ENCODE measurements around the gene MYO5B. TPM values are rescaled to one million over a fixed set of nuclear protein-coding genes. Genes with fewer than 3 reads are reported as not detected.

Gene MYO5B
- total RNA-seq, 1 experiment from 2014 or later, result 32.1 TPM

- Histone ChIP-seq H3K9ac (ENCODE audit: low read length) (no peak overlapping the region), H2AFZ (ENCODE audit: low read depth, low read length, poor library complexity, severe bottlenecking) (no peak overlapping the region), H3K27me3 (ENCODE audit: insufficient read depth, low read length) (no peaks in the 10 kb centered on the region), H3K4me1 (ENCODE audit: control insufficient read depth in 1 of 2, insufficient read depth in 2 of 2, low read length in 2 of 2) (no peaks in the 10 kb centered on the region), H3K9me3 (ENCODE audit: control insufficient read depth in 1 of 2, insufficient read depth in 1 of 2, low read depth in 1 of 2, low read length in 2 of 2) (no peaks in the 10 kb centered on the region), H3K36me3 (ENCODE audit: control insufficient read depth in 1 of 2, insufficient read depth in 2 of 2, low read length in 2 of 2) (no peaks in the 10 kb centered on the region; a peak in 1 of 4 replicates), H3K9me2 (ENCODE audit: insufficient read depth) (no peaks in the 10 kb centered on the region), H3K4me3 (replicated peaks in 1 of 2; ENCODE audit: low read depth in 1 of 2, low read length in 2 of 2) (no peak overlapping the region), H3K79me2 (ENCODE audit: insufficient read depth, low read length) (no peaks in the 10 kb centered on the region), H4K20me1 (ENCODE audit: insufficient read depth) (no peaks in the 10 kb centered on the region), H3K4me2 (ENCODE audit: low read length) (no peak overlapping the region), H3K27ac (ENCODE audit: low read depth, low read length) (no peak overlapping the region)
- BruUV-seq (replicated peaks), result no TSS peak
- intact Hi-C loops (cut with micrococcal nuclease), result loop anchor here (2.0 kb wide), 1 partner anchor 303 kb away; no protein-coding TSS in a partner anchor
- RAD21 ChIA-PET (ENCODE audit: low non-redundant PET in 1 of 2, low total read pairs in 2 of 2, uncharacterized antibody in 2 of 2, unreplicated experiment in 2 of 2), result no interaction called here
- TF ChIP-seq ATF3 (IDR thresholded peaks at IDR 0.05) (no peak), SRF (IDR thresholded peaks at IDR 0.05; ENCODE audit: low read depth) (no peak), FOSL1 (IDR thresholded peaks at IDR 0.05; ENCODE audit: low read depth) (no peak)
- POLR2A ChIA-PET, result interaction anchor here (1.0 kb wide), 1 partner anchor 9 kb away, joined by 3 read pairs; no protein-coding TSS in a partner anchor
- DNase-seq (ENCODE audit: low read depth, low spot score), result no peak
- CTCF ChIA-PET, result no interaction called here
- ATAC-seq, result no peak
Observed at GRCh38 chr18:49901862-49902340, 293.0 kb downstream of the MYO5B start.

GRCh38 chr18:49899657-49900330, 295.2 kb downstream of the MYO5B start:
- ChIA-PET RAD21 (ENCODE audit: low non-redundant PET in 1 of 2, low total read pairs in 2 of 2, uncharacterized antibody in 2 of 2, unreplicated experiment in 2 of 2) (no interaction called here), POLR2A (no interaction called here), CTCF (interaction anchor here (0.9 to 1.6 kb wide), 2 partner anchors 39 to 304 kb away, joined by 3 read pairs; no protein-coding TSS in a partner anchor)
- H3K79me2 ChIP-seq (ENCODE audit: insufficient read depth, low read length), result no peaks in the 10 kb centered on the region
- no peaks in the 10 kb centered on the region for H3K9me2 ChIP-seq (ENCODE audit: insufficient read depth)
- TF ChIP-seq CTCF (IDR thresholded peaks at IDR 0.05 in 2 of 3, conservative IDR thresholded peaks at IDR 0.05 in 1 of 3; ENCODE audit: borderline replicate concordance in 1 of 3, insufficient read depth in 1 of 3, low read depth in 2 of 3, low read length in 2 of 3) (peak in 2 of 3 experiments; percentile 34 to 43; a peak in 4 of 6 replicates), MAX (IDR thresholded peaks at IDR 0.05) (no peak), YY1 (IDR thresholded peaks at IDR 0.05; ENCODE audit: extremely low read depth, insufficient replicate concordance, low read depth, low read length) (no peak), RAD21 (IDR thresholded peaks at IDR 0.05; ENCODE audit: low read depth) (peak; percentile 26), POLR2A (IDR thresholded peaks at IDR 0.05; ENCODE audit: borderline replicate concordance, extremely low read depth, insufficient read depth, insufficient read length) (no peak), ELF1 (IDR thresholded peaks at IDR 0.05; ENCODE audit: borderline replicate concordance, low read depth) (no peak), EZH2 (IDR thresholded peaks at IDR 0.05) (no peak)
- intact Hi-C loops (cut with micrococcal nuclease), result loop anchor here (2.0 kb wide), 1 partner anchor 305 kb away; no protein-coding TSS in a partner anchor
- H3K27ac ChIP-seq (ENCODE audit: low read depth, low read length), result no peak overlapping the region
- no peak overlapping the region for H3K4me2 ChIP-seq (ENCODE audit: low read length)
- H3K27me3 ChIP-seq (ENCODE audit: insufficient read depth, low read length), result no peaks in the 10 kb centered on the region
- no peaks in the 10 kb centered on the region for H4K20me1 ChIP-seq (ENCODE audit: insufficient read depth)
- H2AFZ ChIP-seq (ENCODE audit: low read depth, low read length, poor library complexity, severe bottlenecking), result no peak overlapping the region
- DNase-seq (ENCODE audit: low read depth, low spot score) (no peak), ATAC-seq (peak; percentile 74)
- H3K9ac ChIP-seq (ENCODE audit: low read length), result no peak overlapping the region
- H3K4me1 ChIP-seq (ENCODE audit: control insufficient read depth in 1 of 2, insufficient read depth in 2 of 2, low read length in 2 of 2), result no peaks in the 10 kb centered on the region
- H3K4me3 ChIP-seq (replicated peaks in 1 of 2; ENCODE audit: low read depth in 1 of 2, low read length in 2 of 2), result no peak overlapping the region
- no peaks in the 10 kb centered on the region for H3K9me3 ChIP-seq (ENCODE audit: control insufficient read depth in 1 of 2, insufficient read depth in 1 of 2, low read depth in 1 of 2, low read length in 2 of 2)
- no TSS peak for BruUV-seq (replicated peaks)
- no peaks in the 10 kb centered on the region for H3K36me3 ChIP-seq (ENCODE audit: control insufficient read depth in 1 of 2, insufficient read depth in 2 of 2, low read length in 2 of 2)
